Raji (cell line): ENCODE results near the gene CDH23.

Experiments
- POLR2A ChIP-seq: IDR thresholded peaks from 2 replicates; pipeline ENCODE4 v1.6.1; 2011; ENCODE audit warnings: low read depth, low read length, control low read depth; ENCODE audit not compliant: insufficient read depth

CDH23 gene

DNA sequence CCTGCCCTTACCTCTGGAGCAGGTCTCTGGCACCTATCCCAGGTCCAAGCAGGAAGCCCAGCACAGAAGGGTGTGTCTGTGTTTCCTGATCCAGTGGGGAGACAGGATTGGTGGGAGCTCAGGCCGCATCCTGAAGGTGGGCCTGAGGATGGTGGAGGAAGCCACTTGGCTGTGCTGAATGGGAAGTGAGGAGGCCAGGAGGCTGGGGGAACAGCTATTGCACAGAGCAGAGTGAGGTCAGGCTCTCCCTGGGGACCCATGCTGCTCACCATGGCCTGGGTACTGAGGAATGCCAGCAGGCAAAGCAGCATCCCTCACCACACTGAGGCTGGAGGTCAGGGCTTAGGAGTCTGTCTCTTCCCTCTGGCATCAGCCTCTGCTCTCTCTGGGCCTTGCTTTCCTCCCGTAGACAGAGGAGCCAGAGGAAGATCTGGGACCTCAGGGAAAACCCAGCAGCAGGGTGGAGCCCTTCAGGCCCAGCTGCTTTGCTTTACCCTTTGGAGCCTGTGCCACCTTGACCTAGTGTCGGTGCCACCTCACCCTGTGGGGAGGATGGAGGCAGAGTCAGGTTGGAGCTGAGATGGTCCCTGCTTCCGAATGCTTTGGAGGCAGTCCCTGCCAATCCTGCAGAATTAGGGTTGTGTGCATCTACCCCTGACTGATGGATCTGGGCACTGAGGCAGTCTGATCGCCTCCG is 39.0 kb downstream of the CDH23 start:
- TF ChIP-seq POLR2A, result no peak

DNA sequence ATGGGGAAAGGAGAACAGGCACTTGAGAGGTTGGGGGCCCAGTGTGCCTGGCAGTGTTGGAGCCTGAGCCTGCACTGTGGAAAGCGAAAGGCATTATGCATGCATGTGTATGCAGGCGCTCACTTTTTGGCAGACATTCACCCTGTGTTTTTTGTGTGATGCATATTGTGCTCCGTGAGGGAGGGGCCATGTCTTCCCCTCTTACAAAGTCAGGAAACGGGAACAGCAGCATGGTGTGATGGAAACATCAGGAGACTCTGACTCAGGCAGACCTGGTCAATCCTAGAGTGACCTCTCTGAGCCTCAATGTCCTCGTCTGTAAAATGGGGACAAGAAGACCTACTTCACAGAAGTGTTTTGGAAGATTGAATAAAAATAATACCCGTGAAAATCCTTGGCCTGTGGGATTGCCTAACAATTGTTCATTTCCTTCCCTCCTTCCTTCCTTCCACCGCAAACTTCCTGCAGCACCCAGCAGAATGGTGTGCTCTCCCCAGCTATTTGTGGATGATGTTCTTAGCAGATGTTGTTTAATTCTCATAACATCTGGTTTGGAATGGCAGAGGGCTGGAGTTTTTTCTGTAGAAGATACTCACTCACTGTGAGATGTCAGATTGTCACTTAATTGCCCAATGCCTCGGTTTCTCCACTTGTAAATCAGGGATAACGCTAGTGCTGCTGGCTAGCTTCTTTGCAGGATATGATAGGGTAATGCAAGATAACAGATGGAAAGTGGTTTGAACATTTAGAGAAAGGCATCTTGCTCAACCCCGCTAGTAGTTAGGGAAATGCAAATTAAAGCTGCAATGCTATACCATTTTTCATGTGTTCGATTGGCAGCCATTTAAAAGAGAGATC is 39.8 kb downstream of the CDH23 start:
- TF ChIP-seq POLR2A, result no peak

DNA sequence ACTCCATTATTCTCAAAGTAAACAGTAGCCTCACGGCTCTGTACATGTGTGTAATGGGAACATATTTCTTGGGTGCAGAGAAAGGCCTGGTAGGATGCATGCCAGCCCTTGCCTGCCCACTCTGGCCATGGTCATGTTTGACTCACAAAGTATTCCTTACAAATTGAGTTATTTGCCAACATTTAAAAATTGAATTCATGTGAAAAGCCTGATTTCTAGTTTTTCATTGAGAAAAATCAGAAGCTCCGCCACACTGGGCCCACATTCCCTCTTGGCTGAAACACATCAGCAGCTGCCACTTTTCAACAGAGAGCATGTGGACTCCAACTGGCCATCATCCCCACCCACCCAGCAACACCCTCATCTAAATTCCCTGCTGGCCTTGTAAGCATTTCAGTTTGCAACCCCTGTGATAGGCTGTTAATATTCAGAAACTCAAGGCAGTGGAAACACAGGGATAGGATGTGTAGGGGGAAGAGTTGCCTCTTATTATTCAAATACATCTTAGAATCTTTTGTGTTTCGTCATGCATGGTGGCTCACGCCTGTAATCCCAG is 40.9 kb downstream of the CDH23 start:
- TF ChIP-seq POLR2A, result no peak

GRCh38 chr10:71438761-71439160 is 42.0 kb downstream of the CDH23 start:
- no peak for TF ChIP-seq POLR2A

GRCh38 chr10:71439670-71440425 is 43.1 kb downstream of the CDH23 start:
- TF ChIP-seq POLR2A, result no peak

- no peak for TF ChIP-seq POLR2A
These were observed 43.9 kb downstream of the CDH23 start for GRCh38 chr10:71440506-71441035.

DNA sequence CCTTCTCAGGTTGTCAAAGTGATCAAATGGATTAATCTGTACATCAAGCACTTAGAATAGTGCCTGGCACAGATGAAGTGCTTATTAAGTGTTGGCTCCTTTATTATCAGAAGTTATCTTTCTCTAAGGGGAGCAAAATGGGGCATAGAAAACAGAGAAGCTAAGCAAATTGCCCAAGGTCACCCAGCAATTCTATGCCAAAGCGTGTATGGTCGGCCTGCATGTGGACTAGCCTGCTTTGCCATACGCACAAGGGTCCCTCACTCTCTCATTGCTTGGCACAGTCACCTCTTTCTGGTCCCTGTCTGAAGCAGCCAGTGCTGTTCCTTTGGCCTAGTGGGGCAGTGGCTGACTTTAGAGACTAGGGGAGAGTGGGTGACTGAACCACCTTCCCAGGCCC is 45.3 kb downstream of the CDH23 start:
- TF ChIP-seq POLR2A, result no peak

- TF ChIP-seq POLR2A, result no peak
These were observed 46.3 kb downstream of the CDH23 start for GRCh38 chr10:71442859-71443570.

DNA sequence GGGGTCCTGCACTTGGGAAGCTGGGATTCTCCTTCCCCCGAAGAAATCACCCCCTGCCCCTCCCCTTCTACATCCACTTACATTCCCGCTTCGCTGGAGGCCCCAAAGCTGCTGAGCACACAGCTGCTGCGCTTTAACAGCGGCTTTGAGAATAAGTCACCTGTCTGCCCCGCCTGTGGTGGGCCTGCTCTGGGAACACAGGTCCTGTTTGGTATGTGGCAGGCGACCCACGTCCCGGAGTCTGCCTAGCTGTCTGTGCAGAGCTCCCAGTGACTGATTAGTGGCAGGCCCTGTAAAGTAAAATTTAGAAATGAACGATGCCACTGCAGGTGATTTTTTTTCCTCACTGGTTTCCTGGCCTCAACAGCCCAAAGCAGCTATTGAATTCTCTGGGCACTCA is 47.0 kb downstream of the CDH23 start:
- no peak for TF ChIP-seq POLR2A

DNA sequence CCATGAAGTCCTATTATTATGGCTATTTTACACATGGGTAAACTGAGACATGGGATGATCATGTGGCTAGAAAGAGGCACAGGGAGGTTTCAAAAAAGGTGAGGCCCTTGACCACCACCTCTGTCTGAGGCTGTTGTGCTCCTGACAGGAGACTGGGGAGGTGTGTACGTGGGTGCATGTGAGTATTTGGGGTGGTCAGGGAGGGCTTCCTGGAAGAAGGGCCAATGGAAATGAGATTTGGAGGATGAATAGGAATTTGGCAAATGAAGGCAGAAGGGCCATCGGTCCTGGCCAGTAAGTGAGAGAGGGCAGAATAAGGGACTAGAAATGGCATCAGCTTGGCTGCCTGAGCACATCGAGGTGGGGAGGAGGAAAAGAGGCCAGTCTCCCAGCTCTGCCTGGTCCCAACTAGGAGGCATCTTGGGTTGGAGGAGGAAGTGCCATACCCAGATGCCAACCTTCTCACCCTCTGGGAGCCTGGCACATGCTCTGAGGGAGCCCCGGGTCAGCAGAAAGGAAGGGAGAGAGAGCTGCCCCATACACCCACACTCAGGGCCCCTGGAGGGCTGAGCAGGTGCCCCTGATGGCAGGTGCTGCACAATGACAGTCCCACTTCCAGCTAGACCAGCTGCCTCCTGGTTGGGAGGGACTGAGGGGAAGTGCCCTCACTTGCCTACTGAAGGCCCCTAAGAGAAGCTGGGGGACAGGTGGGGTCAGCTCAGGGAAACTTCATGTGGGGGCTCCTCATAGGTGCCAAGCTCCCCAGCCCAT is 47.7 kb downstream of the CDH23 start:
- no peak for TF ChIP-seq POLR2A

DNA sequence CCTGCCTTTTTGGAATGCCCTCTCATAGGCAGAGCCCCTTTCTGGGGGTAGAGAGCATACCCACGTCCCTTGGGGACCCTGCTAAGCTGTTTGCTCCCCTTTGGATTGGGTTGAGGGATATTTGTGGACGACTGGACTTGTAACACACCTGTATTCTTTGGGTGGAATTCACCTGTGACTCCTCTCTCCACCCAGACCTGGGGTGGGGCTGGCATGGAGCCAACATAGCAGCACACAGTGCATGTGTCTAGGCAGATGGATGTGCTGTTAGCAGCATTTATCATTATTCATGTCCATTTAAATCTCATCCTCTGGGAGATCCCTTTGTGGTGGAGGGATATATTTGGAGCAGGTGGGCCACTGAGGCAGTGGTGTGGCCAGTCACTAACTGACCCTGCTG is 51.0 kb downstream of the CDH23 start:
- no peak for TF ChIP-seq POLR2A

- no peak for TF ChIP-seq POLR2A
These were observed 51.4 kb downstream of the CDH23 start for GRCh38 chr10:71448146-71448545.

GRCh38 chr10:71449026-71449425 is 52.3 kb downstream of the CDH23 start:
- no peak for TF ChIP-seq POLR2A

- no peak for TF ChIP-seq POLR2A
These were observed 55.0 kb downstream of the CDH23 start for GRCh38 chr10:71451754-71452153.

GRCh38 chr10:71453186-71453585 is 56.5 kb downstream of the CDH23 start:
- no peak for TF ChIP-seq POLR2A
